A673 (cell line): Measurements from ENCODE around the gene LUZP2.

Experiments
- CTCF ChIP-seq: fragments of 300-800, 200-600 bp; sonication (generic); conservative IDR thresholded peaks from 2 replicates; pipeline ENCODE4 v1.5.1; 2017; ENCODE audit warnings: low read depth, mild to moderate bottlenecking, antibody characterized with exemption, low read length, moderate library complexity, mixed read lengths
- EZH2 ChIP-seq: fragments of 200-600 bp; sonication (generic); IDR thresholded peaks from 2 replicates; pipeline ENCODE4 v1.6.1; 2017; ENCODE audit warnings: borderline replicate concordance, low read depth, mild to moderate bottlenecking, mixed read lengths, antibody characterized with exemption, low read length; ENCODE audit not compliant: poor library complexity, severe bottlenecking

- TF ChIP-seq CTCF, result no peak
- TF ChIP-seq EZH2, result no peak
Observed at GRCh38 chr11:24478718-24479117, 18.1 kb upstream of the LUZP2 start.
